Psoas muscle (tissue), 8 donors: ENCODE results near the gene LPCAT3. TPM values are rescaled to one million over a fixed set of nuclear protein-coding genes. Genes with fewer than 3 reads are reported as not detected.

ENCODE experiments used
- ATAC-seq, 4 donors: fragments of 200-7000 bp; cut with Tn5 transposase; one replicate each; pipeline ENCODE4 v1.9.1; 2020; ENCODE audit warnings: moderate library complexity in 3 of 4, mild to moderate bottlenecking in 2 of 4
- DNase-seq, 2 donors: peaks; one replicate each; pipeline ENCODE4 v3.0.0-alpha.2; 2020
- H3K27ac ChIP-seq: fragments of 200-600 bp; one replicate; pipeline ENCODE4 v1.8.0; 2022
- H3K27me3 ChIP-seq, 3 donors: fragments of 200-600 bp in 1 of 3; one replicate each; pipeline versions ENCODE4 v1.6.1 to v1.8.0; 2013 to 2022; ENCODE audit warnings: low read length in 2 of 3, mild to moderate bottlenecking in 2 of 3, moderate library complexity in 1 of 3; ENCODE audit not compliant: insufficient read depth in 3 of 3
- H3K36me3 ChIP-seq, 2 donors: fragments of 200-600 bp in 1 of 2; one replicate each; pipeline versions ENCODE4 v1.6.1 to v1.8.0; 2013 to 2022; ENCODE audit warnings: low read depth in 1 of 2, mild to moderate bottlenecking in 1 of 2, moderate library complexity in 1 of 2; ENCODE audit not compliant: insufficient read depth in 1 of 2
- H3K4me1 ChIP-seq: fragments of 200-600 bp; one replicate; pipeline ENCODE4 v1.8.0; 2022
- H3K4me3 ChIP-seq: fragments of 200-600 bp; one replicate; pipeline ENCODE4 v1.8.0; 2022; ENCODE audit warnings: mild to moderate bottlenecking
- H3K9me3 ChIP-seq: fragments of 200-600 bp; one replicate; pipeline ENCODE4 v1.8.0; 2022
- CTCF ChIP-seq: fragments of 200-600 bp; IDR thresholded peaks from one replicate; pipeline ENCODE4 v1.8.0; 2022; ENCODE audit warnings: antibody characterized with exemption
- WGBS, 3 donors: extraction: QIAGEN DNeasy Blood & Tissue Kit; methylation state at CpG; one replicate each; pipeline versions ENCODE4 v1.1.6 to v1.1.7; 2013; 5-methylcytosine and 5-hydroxymethylcytosine counted together
- intact Hi-C, 2 donors: fragments of 100-400 bp; cut with DNase I; formaldehyde crosslinking; loops; one replicate each; pipeline versions ENCODE4 v1.11.0 to v1.14.2; 2022
- polyA plus RNA-seq, 3 donors: library from polyadenylated mRNA; stranded (reverse); fragments of 200-250 nt; gene quantifications; one replicate each; pipeline ENCODE4 v1.2.3, GENCODE V29; 2013
- total RNA-seq, 4 donors: library from RNA; stranded (reverse); fragmentation: NEBNext Ultra II Directional in 2 of 4; extraction: Animal tissue kit (Norgen Biotek cat#: 25700) in 2 of 4; gene quantifications; one replicate each; pipeline versions ENCODE4 v1.2.1 to v1.2.4, GENCODE V29; 2021 to 2023
- donor health status: healthy with polysubstance abuse.
- donor health status: DM: no; HTN: no; CAD: no; lungs with moderate emphysema.
- donor health status: Bipolar disorder and iron deficiency.
- donor health status: healthy.
- donor health status: DM: yes; HTN: yes; CAD: no.
- donor health status: DM: no; HTN: no; CAD: no.
- donor health status: DM: no; HTN: no; CAD: no.
- donor health status: DM: yes; HTN: yes; CAD: no.

Gene LPCAT3
- total and polyA plus RNA-seq, 7 donors = 13.9 to 56.5 (median 26.2) TPM

- Histone ChIP-seq H3K9me3 (no peaks in the 10 kb centered on the region), H3K4me1 (peaks cover 84% of the 10 kb centered on the region), H3K27me3 (no peaks in the 10 kb centered on the region), H3K36me3 (peaks cover 0 to 4% of the 10 kb centered on the region in 2 donors), H3K27ac (peak overlapping the region; percentile 31), H3K4me3 (no peak overlapping the region)
- 32 to 66% (median 46%) methylated on average over 2 of the region's 2 CpGs for WGBS, 3 donors
- ATAC-seq = no peak
- no peak for TF ChIP-seq CTCF
- no peak for DNase-seq
- intact Hi-C loops = no loop called here
These were observed 13.0 kb downstream of the LPCAT3 start for GRCh38 chr12:7005311-7005710.

GRCh38 chr12:7004840-7005239, 13.4 kb downstream of the LPCAT3 start:
- intact Hi-C loops = no loop called here
- Histone ChIP-seq H3K36me3 (peaks cover 0 to 4% of the 10 kb centered on the region in 2 donors), H3K27ac (peak overlapping the region; percentile 31), H3K9me3 (no peaks in the 10 kb centered on the region), H3K4me1 (peaks cover 81% of the 10 kb centered on the region), H3K27me3 (no peaks in the 10 kb centered on the region), H3K4me3 (no peak overlapping the region)
- WGBS, 3 donors = 31 to 48% (median 36%) methylated on average over 2 of the region's 2 CpGs
- DNase-seq (no peak), ATAC-seq (no peak)
- no peak for TF ChIP-seq CTCF

- intact Hi-C loops = no loop called here
These were observed 13.9 kb downstream of the LPCAT3 start for GRCh38 chr12:7004287-7004803.

GRCh38 chr12:7001921-7002591, 16.2 kb downstream of the LPCAT3 start:
- ATAC-seq = no peak
- peaks cover 77% of the 10 kb centered on the region for H3K4me1 ChIP-seq

More at GRCh38 chr12:7004287-7004803, 13.9 kb downstream of the LPCAT3 start:
- DNase-seq = no peak
- no peak overlapping the region for H3K4me3 ChIP-seq
- WGBS, 3 donors = 54 to 74% (median 57%) methylated on average over 2 of the region's 2 CpGs
- H3K27ac ChIP-seq = peak overlapping the region; percentile 15
- no peak for ATAC-seq
- H3K4me1 ChIP-seq = peaks cover 82% of the 10 kb centered on the region
- H3K27me3 ChIP-seq = no peaks in the 10 kb centered on the region
- H3K9me3 ChIP-seq = no peaks in the 10 kb centered on the region
- H3K36me3 ChIP-seq = peaks cover 0 to 4% of the 10 kb centered on the region in 2 donors
- TF ChIP-seq CTCF = no peak

More at GRCh38 chr12:7001921-7002591, 16.2 kb downstream of the LPCAT3 start:
- H3K36me3 ChIP-seq = peaks cover 0 to 4% of the 10 kb centered on the region in 2 donors
- no peak for TF ChIP-seq CTCF
- no peak overlapping the region for H3K4me3 ChIP-seq
- 46 to 61% (median 49%) methylated on average over 7 of the region's 7 CpGs for WGBS, 3 donors
- H3K27me3 ChIP-seq = no peaks in the 10 kb centered on the region
- intact Hi-C loops = no loop called here
- no peak for DNase-seq
- no peaks in the 10 kb centered on the region for H3K9me3 ChIP-seq
- H3K27ac ChIP-seq = peak overlapping the region; percentile 68
